Activated T-cell treated with anti-CD3 and anti-CD28 coated beads, Interleukin-2, amount 50 U/mL, for 72 hours (primary cell): ENCODE results near the gene ZYG11B. TPM values are rescaled to one million over a fixed set of nuclear protein-coding genes. Genes with fewer than 3 reads are reported as not detected.
"Not testable (repeated sequence)": the region's sequence is repeated elsewhere in the genome, so short reads cannot be mapped to it uniquely, and the experiment has no call there.

Source experiments
- ATAC-seq, 2 donors: fragments of 150-1000 bp; cut with Tn5 transposase; replicated peaks in 1 of 2; 2 replicates each; pipeline ENCODE4 v1.10.0; 2021; ENCODE audit warnings: moderate library complexity in 2 of 2, mild to moderate bottlenecking in 1 of 2
- DNase-seq, 2 donors: peaks; one replicate each; pipeline ENCODE4 v3.0.0; 2021 to 2022; ENCODE audit warnings: mixed read lengths in 1 of 2
- H3K27ac Mint-ChIP-seq: one replicate; pipeline ENCODE4 v1.8.0; 2022; ENCODE audit warnings: mild to moderate bottlenecking, moderate library complexity, mixed read lengths
- H3K27me3 Mint-ChIP-seq: one replicate; pipeline ENCODE4 v1.8.0; 2022; ENCODE audit warnings: low read depth, mixed read lengths
- H3K36me3 Mint-ChIP-seq, 2 donors: one replicate each; pipeline ENCODE4 v1.8.0; 2022; ENCODE audit warnings: mixed read lengths in 2 of 2, mild to moderate bottlenecking in 1 of 2; ENCODE audit not compliant: insufficient read depth in 2 of 2
- H3K4me1 Mint-ChIP-seq: one replicate; pipeline ENCODE4 v1.8.0; 2022; ENCODE audit warnings: low read depth, mixed read lengths
- H3K4me3 Mint-ChIP-seq, 2 donors: one replicate each; pipeline ENCODE4 v1.8.0; 2022; ENCODE audit warnings: mild to moderate bottlenecking in 2 of 2, mixed read lengths in 2 of 2, moderate library complexity in 2 of 2
- H3K9me3 Mint-ChIP-seq, 2 donors: one replicate each; pipeline ENCODE4 v1.8.0; 2022; ENCODE audit warnings: mixed read lengths in 2 of 2
- total RNA-seq, 2 donors: library from RNA; stranded (reverse); gene quantifications; one replicate each; pipeline ENCODE4 v1.2.3, GENCODE V29; 2022

Gene ZYG11B
- total RNA-seq, 2 donors from 2014 or later: 13.4 to 13.9 TPM

- DNase-seq, H3K27me3 Mint-ChIP-seq, H3K36me3 Mint-ChIP-seq, ATAC-seq, H3K27ac Mint-ChIP-seq, H3K4me3 Mint-ChIP-seq, H3K9me3 Mint-ChIP-seq, H3K4me1 Mint-ChIP-seq: not testable (repeated sequence)
Measured at GRCh38 chr1:52750139-52750538, 23.9 kb downstream of the ZYG11B start.

- Mint-ChIP-seq H3K36me3 (no peaks in the 10 kb centered on the region), H3K27me3 (no peaks in the 10 kb centered on the region)
- no peak for DNase-seq
Measured at GRCh38 chr1:52751589-52752483, 25.6 kb downstream of the ZYG11B start.

GRCh38 chr1:52752484-52752826, 26.2 kb downstream of the ZYG11B start:
- no peak overlapping the region for H3K27ac Mint-ChIP-seq
- ATAC-seq (no peak), DNase-seq (no peak)
- no peaks in the 10 kb centered on the region for H3K36me3 Mint-ChIP-seq
- H3K9me3 Mint-ChIP-seq: no peaks in the 10 kb centered on the region
- no peak overlapping the region for H3K4me3 Mint-ChIP-seq
- H3K4me1 Mint-ChIP-seq: no peaks in the 10 kb centered on the region
- H3K27me3 Mint-ChIP-seq: no peaks in the 10 kb centered on the region

More at GRCh38 chr1:52751589-52752483, 25.6 kb downstream of the ZYG11B start:
- H3K4me1 Mint-ChIP-seq: no peaks in the 10 kb centered on the region
- H3K9me3 Mint-ChIP-seq: no peaks in the 10 kb centered on the region
- no peak for ATAC-seq
- H3K27ac Mint-ChIP-seq: no peak overlapping the region
- no peak overlapping the region for H3K4me3 Mint-ChIP-seq

GRCh38 chr1:52753169-52753568, 26.9 kb downstream of the ZYG11B start:
- ATAC-seq (no peak), DNase-seq (no peak)
- Mint-ChIP-seq H3K4me3 (no peak overlapping the region), H3K36me3 (no peaks in the 10 kb centered on the region), H3K4me1 (no peaks in the 10 kb centered on the region), H3K27me3 (no peaks in the 10 kb centered on the region), H3K9me3 (no peaks in the 10 kb centered on the region), H3K27ac (no peak overlapping the region)

GRCh38 chr1:52756020-52756419, 29.8 kb downstream of the ZYG11B start:
- Mint-ChIP-seq H3K4me3 (no peak overlapping the region), H3K27ac (no peak overlapping the region)

GRCh38 chr1:52759908-52760307, 33.7 kb downstream of the ZYG11B start:
- H3K4me1 Mint-ChIP-seq: no peaks in the 10 kb centered on the region
- no peaks in the 10 kb centered on the region for H3K36me3 Mint-ChIP-seq
- ATAC-seq: no peak
- H3K27ac Mint-ChIP-seq: no peak overlapping the region
- H3K27me3 Mint-ChIP-seq: no peaks in the 10 kb centered on the region
- DNase-seq: no peak
- no peaks in the 10 kb centered on the region for H3K9me3 Mint-ChIP-seq
- H3K4me3 Mint-ChIP-seq: no peak overlapping the region

More at GRCh38 chr1:52756020-52756419, 29.8 kb downstream of the ZYG11B start:
- Mint-ChIP-seq H3K4me1 (no peaks in the 10 kb centered on the region), H3K9me3 (no peaks in the 10 kb centered on the region), H3K36me3 (no peaks in the 10 kb centered on the region), H3K27me3 (no peaks in the 10 kb centered on the region)
- no peak for ATAC-seq
- no peak for DNase-seq

- H3K36me3 Mint-ChIP-seq: peaks cover 2 to 6% of the 10 kb centered on the region in 2 donors
- no peak overlapping the region for H3K27ac Mint-ChIP-seq
- H3K4me3 Mint-ChIP-seq: no peak overlapping the region
- no peaks in the 10 kb centered on the region for H3K9me3 Mint-ChIP-seq
- H3K4me1 Mint-ChIP-seq: peaks cover 22% of the 10 kb centered on the region
- DNase-seq (no peak), ATAC-seq (no peak)
- no peaks in the 10 kb centered on the region for H3K27me3 Mint-ChIP-seq
Measured at GRCh38 chr1:52767596-52768280, 41.5 kb downstream of the ZYG11B start.

- Mint-ChIP-seq H3K4me3 (no peak overlapping the region), H3K27me3 (no peaks in the 10 kb centered on the region), H3K27ac (no peak overlapping the region), H3K36me3 (peaks cover 2 to 8% of the 10 kb centered on the region in 2 donors), H3K4me1 (peaks cover 22% of the 10 kb centered on the region), H3K9me3 (no peaks in the 10 kb centered on the region)
- ATAC-seq (no peak), DNase-seq (no peak)
Measured at GRCh38 chr1:52769346-52770033, 43.2 kb downstream of the ZYG11B start.

- no peak overlapping the region for H3K4me3 Mint-ChIP-seq
- H3K4me1 Mint-ChIP-seq: peaks cover 11% of the 10 kb centered on the region
- no peaks in the 10 kb centered on the region for H3K9me3 Mint-ChIP-seq
- no peak overlapping the region for H3K27ac Mint-ChIP-seq
- ATAC-seq: no peak
- no peaks in the 10 kb centered on the region for H3K27me3 Mint-ChIP-seq
- H3K36me3 Mint-ChIP-seq: peaks cover 5 to 8% of the 10 kb centered on the region in 2 donors
- no peak for DNase-seq
Measured at GRCh38 chr1:52771384-52771783, 45.1 kb downstream of the ZYG11B start.

GRCh38 chr1:52786148-52786547, 59.9 kb downstream of the ZYG11B start:
- Mint-ChIP-seq H3K9me3 (no peaks in the 10 kb centered on the region), H3K27me3 (no peaks in the 10 kb centered on the region), H3K36me3 (peaks cover 3 to 9% of the 10 kb centered on the region in 2 donors), H3K4me3 (no peak overlapping the region), H3K27ac (no peak overlapping the region), H3K4me1 (no peaks in the 10 kb centered on the region)
- DNase-seq: no peak
- ATAC-seq: no peak

- ATAC-seq, H3K27ac Mint-ChIP-seq, H3K27me3 Mint-ChIP-seq, DNase-seq, H3K9me3 Mint-ChIP-seq, H3K4me1 Mint-ChIP-seq, H3K4me3 Mint-ChIP-seq, H3K36me3 Mint-ChIP-seq: not testable (repeated sequence)
Measured at GRCh38 chr1:52790429-52790828, 64.2 kb downstream of the ZYG11B start.

- no peak overlapping the region for H3K27ac Mint-ChIP-seq
- no peak for DNase-seq
- no peak for ATAC-seq
- peaks cover 0 to 2% of the 10 kb centered on the region in 2 donors for H3K36me3 Mint-ChIP-seq
- no peaks in the 10 kb centered on the region for H3K27me3 Mint-ChIP-seq
- H3K9me3 Mint-ChIP-seq: no peaks in the 10 kb centered on the region
- H3K4me1 Mint-ChIP-seq: no peaks in the 10 kb centered on the region
- no peak overlapping the region for H3K4me3 Mint-ChIP-seq
Measured at GRCh38 chr1:52792036-52792435, 65.8 kb downstream of the ZYG11B start.

- ATAC-seq, DNase-seq, H3K27me3 Mint-ChIP-seq, H3K9me3 Mint-ChIP-seq, H3K27ac Mint-ChIP-seq, H3K4me1 Mint-ChIP-seq, H3K36me3 Mint-ChIP-seq, H3K4me3 Mint-ChIP-seq: not testable (repeated sequence)
Measured at GRCh38 chr1:52793717-52794116, 67.5 kb downstream of the ZYG11B start.
